Left ventricle myocardium inferior (tissue), 1 donor: ENCODE data around the gene AKIRIN2. TPM values are rescaled to one million over a fixed set of nuclear protein-coding genes. Genes with fewer than 3 reads are reported as not detected.
A peak's percentile ranks its signal among the peaks of the same experiment; 100 is the strongest.

Experiments
- DNase-seq: peaks from one replicate; pipeline ENCODE4 v3.0.0-alpha.2; 2020
- H3K27ac ChIP-seq: fragments of 200-600 bp; replicated peaks from 2 replicates; pipeline ENCODE4 v1.8.0; 2021
- H3K27me3 ChIP-seq: fragments of 200-600 bp; 2 replicates; pipeline ENCODE4 v1.8.0; 2021; ENCODE audit warnings: low read depth
- H3K36me3 ChIP-seq: fragments of 200-600 bp; 2 replicates; pipeline ENCODE4 v1.8.0; 2021
- H3K4me1 ChIP-seq: fragments of 200-600 bp; 2 replicates; pipeline ENCODE4 v1.8.0; 2021
- H3K4me3 ChIP-seq: fragments of 200-600 bp; 2 replicates; pipeline ENCODE4 v1.8.0; 2021; ENCODE audit warnings: mild to moderate bottlenecking, moderate library complexity
- H3K9me3 ChIP-seq: fragments of 200-600 bp; replicated peaks from 2 replicates; pipeline ENCODE4 v1.8.0; 2021
- CTCF ChIP-seq: fragments of 200-600 bp; IDR thresholded peaks from 2 replicates; pipeline ENCODE4 v1.8.0; 2021; ENCODE audit warnings: antibody characterized with exemption, mild to moderate bottlenecking, borderline replicate concordance
- intact Hi-C: fragments of 100-400 bp; cut with micrococcal nuclease; formaldehyde crosslinking; loops from one replicate; pipeline ENCODE4 v1.11.0; 2022
- total RNA-seq: library from RNA; stranded (reverse); fragmentation: NEBNext Ultra II Directional; extraction: Animal tissue kit (Norgen Biotek cat#: 25700); gene quantifications from one replicate; pipeline ENCODE4 v1.2.1, GENCODE V29; 2021
- donor health status: DM: no; HTN: yes; CAD: no; lungs with severe emphysema.

Gene AKIRIN2
- total RNA-seq, 1 donor from 2014 or later = 42.3 TPM

DNA sequence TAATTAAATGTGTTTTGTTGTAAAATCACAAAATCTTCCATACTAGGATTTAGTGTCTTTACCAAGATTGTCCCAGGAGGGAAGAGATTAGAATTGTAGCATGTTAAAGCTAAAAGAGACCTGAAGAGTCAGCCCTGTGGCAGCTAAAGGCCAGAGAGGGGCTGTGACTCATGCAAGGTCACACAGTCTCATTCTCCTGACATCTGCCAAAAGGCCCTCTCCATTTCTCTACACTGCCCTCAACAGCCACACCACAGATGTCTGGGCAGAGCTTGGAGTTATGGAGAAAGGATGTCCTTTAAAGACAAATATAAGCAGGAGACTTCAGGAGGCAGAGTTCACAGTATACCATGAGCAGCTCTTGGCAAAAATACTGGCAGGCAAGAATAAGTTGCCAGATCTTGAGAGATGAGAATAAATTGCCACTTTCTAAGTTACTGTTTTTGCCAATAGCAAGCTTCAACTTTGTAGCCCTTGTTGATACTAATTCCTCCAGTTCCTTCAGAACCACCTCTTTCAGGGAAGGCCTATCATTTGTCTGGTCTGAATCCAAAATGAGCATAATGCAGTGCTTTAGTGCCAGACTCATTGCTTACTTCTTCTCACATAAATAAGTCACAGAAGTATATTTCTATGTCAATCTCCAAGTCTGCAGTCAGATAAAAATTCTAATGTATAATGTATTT is 41.7 kb downstream of the AKIRIN2 start:
- Histone ChIP-seq H3K27ac (peak overlapping the region; percentile 57), H3K9me3 (no peaks in the 10 kb centered on the region), H3K4me1 (peaks cover 49% of the 10 kb centered on the region), H3K36me3 (peaks cover 30% of the 10 kb centered on the region), H3K4me3 (no peak overlapping the region), H3K27me3 (no peaks in the 10 kb centered on the region)
- intact Hi-C loops = no loop called here
- TF ChIP-seq CTCF = no peak
- DNase-seq = no peak

DNA sequence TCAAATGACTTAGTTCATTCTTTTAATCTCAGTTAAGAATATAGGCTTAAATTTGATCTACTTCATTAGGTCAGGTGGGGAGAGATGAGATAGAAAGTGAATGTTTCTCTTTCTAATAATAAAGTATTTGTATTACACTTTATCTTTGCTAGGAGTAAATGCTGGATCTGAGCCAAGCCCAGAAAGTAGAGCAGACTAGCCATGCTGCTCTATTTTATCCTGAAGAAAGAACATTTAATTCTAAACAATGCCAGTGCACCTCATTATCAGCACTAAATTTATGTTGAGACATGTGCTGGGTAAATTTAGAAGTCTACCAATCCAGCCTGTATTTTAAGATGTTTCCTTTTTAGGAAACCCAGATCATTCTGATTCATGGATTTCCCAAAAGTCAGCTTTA is 43.5 kb downstream of the AKIRIN2 start:
- no peaks in the 10 kb centered on the region for H3K27me3 ChIP-seq
- intact Hi-C loops = no loop called here
- peak overlapping the region; percentile 57 for H3K27ac ChIP-seq
- H3K9me3 ChIP-seq = no peaks in the 10 kb centered on the region
- peaks cover 28% of the 10 kb centered on the region for H3K36me3 ChIP-seq
- no peak for TF ChIP-seq CTCF
- H3K4me1 ChIP-seq = peaks cover 49% of the 10 kb centered on the region
- H3K4me3 ChIP-seq = no peak overlapping the region
- no peak for DNase-seq

DNA sequence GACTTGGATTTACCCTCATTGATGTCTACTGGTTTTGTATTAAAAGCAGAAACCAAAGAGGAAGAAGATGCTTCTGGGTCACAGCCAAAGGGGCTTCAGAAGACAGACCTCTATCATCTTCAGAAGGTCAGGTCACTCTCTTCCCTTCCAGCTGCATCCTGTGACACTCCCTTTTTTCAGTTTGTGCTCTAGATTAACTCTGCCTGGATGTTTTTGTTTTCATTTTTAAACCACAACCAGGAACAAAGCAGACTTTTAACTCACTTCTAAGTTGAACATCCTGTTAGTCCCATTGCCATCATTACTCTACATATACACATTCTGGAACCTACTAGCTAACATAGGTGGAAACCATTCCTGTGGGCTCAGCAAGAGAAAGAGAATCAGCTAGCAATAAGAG is 45.2 kb downstream of the AKIRIN2 start:
- Histone ChIP-seq H3K4me1 (peaks cover 42% of the 10 kb centered on the region), H3K27me3 (no peaks in the 10 kb centered on the region), H3K9me3 (no peaks in the 10 kb centered on the region), H3K4me3 (no peak overlapping the region), H3K27ac (no peak overlapping the region), H3K36me3 (peaks cover 22% of the 10 kb centered on the region)
- intact Hi-C loops = no loop called here
- no peak for DNase-seq
- TF ChIP-seq CTCF = no peak

DNA sequence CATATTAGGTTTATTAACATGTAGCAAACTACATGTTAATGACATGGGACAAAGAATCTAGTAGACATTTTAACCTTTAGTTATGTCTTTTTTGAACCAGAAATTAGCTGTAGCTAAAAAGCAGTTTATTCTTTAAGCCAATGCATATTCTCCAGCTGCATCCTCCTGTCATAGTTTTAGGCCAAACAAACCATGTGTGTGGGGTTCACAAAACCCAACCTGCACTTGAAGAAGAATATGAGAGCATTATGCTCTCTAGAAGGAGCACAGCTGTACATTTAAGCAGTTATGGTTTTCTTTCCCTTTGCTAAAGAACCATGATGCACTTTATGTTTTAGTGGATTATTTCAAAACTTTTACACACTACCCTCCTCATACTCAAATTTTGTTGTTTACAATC is 46.2 kb downstream of the AKIRIN2 start:
- Histone ChIP-seq H3K27ac (no peak overlapping the region), H3K27me3 (no peaks in the 10 kb centered on the region), H3K4me1 (peaks cover 34% of the 10 kb centered on the region), H3K4me3 (no peak overlapping the region), H3K9me3 (no peaks in the 10 kb centered on the region), H3K36me3 (peaks cover 17% of the 10 kb centered on the region)
- intact Hi-C loops = no loop called here
- DNase-seq = no peak
- TF ChIP-seq CTCF = no peak

DNA sequence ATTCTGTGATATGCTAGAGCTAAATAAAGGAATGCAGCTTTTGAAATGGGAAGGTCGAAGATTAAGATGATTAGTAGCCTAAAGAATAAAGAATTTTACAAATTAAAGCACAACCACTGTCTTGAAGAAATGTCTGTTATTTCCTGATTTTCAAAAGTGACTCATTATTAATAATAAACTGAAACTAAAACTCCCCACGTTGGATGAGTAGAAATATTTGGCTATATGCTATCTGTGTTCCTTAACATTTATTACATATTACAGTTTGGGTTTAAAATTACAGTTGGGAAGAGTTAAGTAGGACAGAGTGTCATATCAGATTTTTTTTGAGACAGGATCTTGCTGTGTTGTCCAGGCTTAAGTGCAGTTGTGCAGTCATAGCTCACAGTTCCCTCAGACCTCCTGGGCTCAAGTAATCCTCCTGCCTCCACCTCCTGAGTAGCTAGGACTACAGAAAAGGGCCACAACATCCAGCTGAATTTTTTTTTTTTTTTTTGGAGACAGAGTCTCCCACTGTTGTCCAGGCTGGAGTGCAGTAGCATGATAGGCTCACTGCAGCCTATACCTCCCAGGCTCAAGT is 47.1 kb downstream of the AKIRIN2 start:
- no peak for DNase-seq
- H3K9me3 ChIP-seq = no peaks in the 10 kb centered on the region
- no peak for TF ChIP-seq CTCF
- intact Hi-C loops = no loop called here
- H3K36me3 ChIP-seq = peaks cover 15% of the 10 kb centered on the region
- no peak overlapping the region for H3K4me3 ChIP-seq
- no peaks in the 10 kb centered on the region for H3K27me3 ChIP-seq
- peaks cover 25% of the 10 kb centered on the region for H3K4me1 ChIP-seq
- H3K27ac ChIP-seq = no peak overlapping the region
